T47D (cell line): ENCODE results near the gene CD59.
"Not testable (repeated sequence)": the region's sequence is repeated elsewhere in the genome, so short reads cannot be mapped to it uniquely, and the experiment has no call there.

Experiments used
- DNase-seq, 2 experiments: peaks; one replicate each; pipeline versions ENCODE4 v3.0.0 to v3.0.0-alpha.2; 2011 to 2012; ENCODE audit warnings: low read depth in 1 of 2, low spot score in 1 of 2
- JUND ChIP-seq: IDR thresholded peaks from 2 replicates; pipeline ENCODE4 v1.6.1; 2012; ENCODE audit warnings: low read depth
- in situ Hi-C: cut with HindIII; loops from 2 replicates; pipeline ENCODE4 v1.10.0; 2016; ENCODE audit warnings: low sequenced_read_pairs, low pct_unique_long_range_greater_than_20kb

Gene CD59

GRCh38 chr11:33718440-33718839 lies 17.8 kb downstream of the CD59 start:
- DNase-seq, result no peak
- no peak for TF ChIP-seq JUND
- in situ Hi-C loops, result no loop called here

GRCh38 chr11:33716243-33716642 lies 20.0 kb downstream of the CD59 start:
- TF ChIP-seq JUND, result no peak
- in situ Hi-C loops, result no loop called here
- peak in 1 of 2 experiments; percentile 79 for DNase-seq

GRCh38 chr11:33713856-33714398 lies 22.3 kb downstream of the CD59 start:
- no peak for TF ChIP-seq JUND

GRCh38 chr11:33713151-33713855 lies 22.9 kb downstream of the CD59 start:
- in situ Hi-C loops, result no loop called here
- no peak for TF ChIP-seq JUND
- no peak for DNase-seq

More at GRCh38 chr11:33713856-33714398, 22.3 kb downstream of the CD59 start:
- peak in 1 of 2 experiments; percentile 53 for DNase-seq
- in situ Hi-C loops, result no loop called here

GRCh38 chr11:33712436-33712835 lies 23.8 kb downstream of the CD59 start:
- in situ Hi-C loops, result no loop called here
- no peak for TF ChIP-seq JUND
- no peak for DNase-seq

- TF ChIP-seq JUND, result no peak
- in situ Hi-C loops, result no loop called here
- DNase-seq, result no peak
Observed at GRCh38 chr11:33709466-33709865, 26.8 kb downstream of the CD59 start.

- in situ Hi-C loops, result no loop called here
Observed at GRCh38 chr11:33708985-33709384, 27.2 kb downstream of the CD59 start.

GRCh38 chr11:33707831-33708230 lies 28.4 kb downstream of the CD59 start:
- in situ Hi-C loops, DNase-seq: not testable (repeated sequence)

More at GRCh38 chr11:33708985-33709384, 27.2 kb downstream of the CD59 start:
- DNase-seq, result no peak
- TF ChIP-seq JUND, result no peak

GRCh38 chr11:33706966-33707365 lies 29.3 kb downstream of the CD59 start:
- TF ChIP-seq JUND, result no peak
- in situ Hi-C loops, result no loop called here
- no peak for DNase-seq

- DNase-seq, result no peak
- in situ Hi-C loops, result no loop called here
- TF ChIP-seq JUND, result no peak
Observed at GRCh38 chr11:33706546-33706945, 29.7 kb downstream of the CD59 start.

- peak in 1 of 2 experiments; percentile 53 for DNase-seq
- TF ChIP-seq JUND, result no peak
- in situ Hi-C loops, result no loop called here
Observed at GRCh38 chr11:33704240-33705002, 31.8 kb downstream of the CD59 start.

GRCh38 chr11:33703788-33704187 lies 32.4 kb downstream of the CD59 start:
- DNase-seq, result no peak
- in situ Hi-C loops, result no loop called here

GRCh38 chr11:33703234-33703633 lies 33.0 kb downstream of the CD59 start:
- in situ Hi-C loops, result no loop called here
- DNase-seq, result no peak
- TF ChIP-seq JUND, result no peak

More at GRCh38 chr11:33703788-33704187, 32.4 kb downstream of the CD59 start:
- no peak for TF ChIP-seq JUND
